ENCODE results near the gene GPR63. TPM values are rescaled to one million over a fixed set of nuclear protein-coding genes. Genes with fewer than 3 reads are reported as not detected.
"Not testable (repeated sequence)": the region's sequence is repeated elsewhere in the genome, so short reads cannot be mapped to it uniquely, and the experiment has no call there.

Gene GPR63, protein sequence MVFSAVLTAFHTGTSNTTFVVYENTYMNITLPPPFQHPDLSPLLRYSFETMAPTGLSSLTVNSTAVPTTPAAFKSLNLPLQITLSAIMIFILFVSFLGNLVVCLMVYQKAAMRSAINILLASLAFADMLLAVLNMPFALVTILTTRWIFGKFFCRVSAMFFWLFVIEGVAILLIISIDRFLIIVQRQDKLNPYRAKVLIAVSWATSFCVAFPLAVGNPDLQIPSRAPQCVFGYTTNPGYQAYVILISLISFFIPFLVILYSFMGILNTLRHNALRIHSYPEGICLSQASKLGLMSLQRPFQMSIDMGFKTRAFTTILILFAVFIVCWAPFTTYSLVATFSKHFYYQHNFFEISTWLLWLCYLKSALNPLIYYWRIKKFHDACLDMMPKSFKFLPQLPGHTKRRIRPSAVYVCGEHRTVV
- total RNA-seq, result 13.9 TPM

DNA sequence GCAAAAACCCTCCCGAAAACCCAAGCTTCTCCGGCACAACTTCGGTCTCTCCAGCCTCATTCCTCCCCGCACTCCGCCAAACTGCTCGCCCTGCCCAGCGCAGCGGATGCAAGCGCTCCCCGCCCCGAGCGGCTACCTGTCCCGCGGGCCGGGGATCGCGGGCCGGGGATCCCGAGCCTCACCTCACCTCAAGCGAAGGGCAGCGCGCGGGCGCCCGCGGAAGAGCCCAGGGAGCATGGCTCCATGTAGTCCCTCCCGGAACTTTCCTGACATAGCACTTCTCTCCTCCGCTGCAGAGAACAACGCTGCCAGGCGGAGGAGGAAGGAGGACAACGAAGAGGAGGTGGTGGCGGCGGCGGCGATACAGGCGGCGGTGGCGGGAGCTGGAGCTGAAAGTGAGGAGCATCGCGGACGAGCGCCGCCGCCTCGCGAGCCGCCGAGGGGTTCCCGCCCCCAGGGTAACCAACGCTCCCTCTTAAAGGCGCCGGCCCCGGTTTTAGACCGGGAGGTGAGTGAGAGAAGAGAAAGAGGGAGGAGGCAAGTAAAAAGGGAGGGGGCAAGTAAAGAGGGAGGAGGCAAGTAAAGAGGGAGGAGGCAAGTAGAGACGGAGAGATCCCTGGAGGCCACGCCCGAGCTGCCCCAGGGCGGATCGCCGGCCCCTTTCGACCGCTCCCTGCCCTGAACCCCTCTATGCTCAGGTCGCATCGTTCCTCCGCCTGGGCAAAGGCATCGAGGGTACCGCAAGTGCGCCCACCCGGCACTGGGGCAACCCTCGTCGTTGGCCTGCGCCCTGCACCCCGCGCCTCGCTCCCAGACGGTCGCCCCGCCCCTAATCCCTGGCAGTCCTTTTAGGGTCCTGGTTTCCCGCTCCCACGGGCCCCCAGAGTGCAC, at the start of gene GPR63:
TSS of gene GPR63 (minus strand) at position 397 of the 891 bp plus-strand sequence. CDS start 37,746 bp downstream, outside the sequence.
- DNase-seq (ENCODE audit: low spot score in 2 of 2) (peak; percentile 69 to 74), FAIRE-seq (no peak)

DNA sequence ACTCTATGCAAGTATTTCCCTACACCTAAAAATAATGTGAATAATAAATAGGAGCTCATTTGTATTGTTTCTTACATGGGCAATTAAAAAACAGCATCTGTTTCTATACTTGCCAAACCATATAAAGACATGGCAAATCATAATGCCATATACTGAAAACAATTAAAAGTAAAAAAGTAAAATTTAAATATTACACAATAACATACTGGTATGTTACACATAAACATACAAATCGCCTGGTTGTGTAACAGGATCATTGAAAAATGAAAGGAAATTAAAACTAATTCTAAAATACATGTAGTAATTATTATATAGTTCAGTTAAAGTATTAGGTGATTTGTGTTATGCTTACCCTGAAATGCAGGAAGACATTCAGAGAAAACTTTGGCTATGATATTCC, 49.2 kb upstream of the GPR63 start:
- no peak for FAIRE-seq

DNA sequence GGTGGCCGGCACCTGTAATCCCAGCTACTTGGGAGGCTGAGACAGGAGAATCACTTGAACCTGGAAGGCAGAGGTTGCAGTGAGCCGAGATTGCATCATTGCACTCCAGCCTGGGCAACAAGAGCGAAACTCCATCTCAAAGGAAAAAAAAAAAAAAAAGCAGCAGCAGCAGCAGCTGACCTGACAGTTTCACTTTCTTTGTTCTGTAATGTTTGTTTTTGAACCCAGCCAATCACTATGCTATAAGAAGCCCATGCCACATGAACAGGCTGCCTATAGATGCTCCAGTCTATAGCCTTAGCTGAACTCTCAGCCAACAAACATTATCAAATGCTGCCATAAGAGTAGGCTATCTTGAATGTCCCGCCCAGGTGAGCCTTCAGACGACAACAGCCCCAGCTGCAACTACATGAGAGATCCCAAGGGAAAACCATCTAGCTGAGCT, 47.9 kb upstream of the GPR63 start:
- FAIRE-seq; DNase-seq (ENCODE audit: low spot score in 2 of 2): not testable (repeated sequence)

More for the DNA sequence above, 49.2 kb upstream of the GPR63 start:
- DNase-seq (ENCODE audit: low spot score in 2 of 2), result no peak

DNA sequence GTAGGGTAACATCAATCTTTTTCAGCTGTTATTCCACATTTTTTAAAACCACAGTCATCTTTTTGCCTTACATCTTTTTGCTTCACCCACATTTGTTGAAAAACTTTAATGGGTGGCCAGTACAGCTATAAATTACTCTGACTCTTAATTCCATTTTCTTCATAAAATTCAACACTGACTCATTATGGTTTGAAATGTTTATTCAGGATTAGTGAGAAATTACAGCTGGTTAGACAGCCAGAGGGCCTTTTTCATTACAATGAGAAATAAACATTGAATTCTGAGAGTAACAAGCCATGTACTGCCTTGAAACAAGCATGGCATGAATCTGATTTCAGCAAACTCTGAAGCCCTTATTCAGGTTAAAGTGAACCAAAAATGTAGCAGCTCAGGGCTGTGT, 40.9 kb upstream of the GPR63 start:
- no peak for FAIRE-seq
- no peak for DNase-seq (ENCODE audit: low spot score in 2 of 2)

DNA sequence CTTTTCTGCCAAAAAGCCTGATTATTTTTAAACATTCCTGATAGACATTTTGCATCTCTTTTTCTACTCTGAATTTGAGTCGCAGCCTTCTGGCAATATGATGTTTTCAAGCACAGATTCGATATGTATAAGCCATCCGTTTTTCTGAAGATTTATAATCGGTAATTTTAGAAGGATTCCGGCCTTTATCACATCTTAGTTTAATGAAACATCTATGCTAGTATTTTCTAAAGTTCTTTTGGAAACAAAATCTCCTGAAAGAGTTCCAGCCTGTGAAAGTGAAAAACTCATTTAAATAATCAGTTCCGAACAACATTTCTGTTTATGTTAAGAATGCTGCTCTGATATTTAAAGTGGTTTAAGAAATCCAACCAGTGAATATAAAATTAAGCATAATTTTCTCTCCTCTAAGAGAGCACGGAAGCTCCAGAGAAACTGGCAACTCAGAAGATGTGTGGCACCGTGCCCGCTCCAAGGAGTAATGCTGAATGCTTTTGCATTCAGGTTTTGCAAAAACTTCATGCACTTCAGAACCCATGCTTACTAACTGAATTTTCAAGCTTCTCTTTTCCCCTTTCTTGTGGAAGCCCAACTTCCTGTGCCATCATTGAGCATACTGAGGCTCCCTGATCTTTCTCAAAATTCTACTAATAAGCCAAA, 39.7 kb upstream of the GPR63 start:
- DNase-seq (ENCODE audit: low spot score in 2 of 2), result no peak
- FAIRE-seq, result no peak

DNA sequence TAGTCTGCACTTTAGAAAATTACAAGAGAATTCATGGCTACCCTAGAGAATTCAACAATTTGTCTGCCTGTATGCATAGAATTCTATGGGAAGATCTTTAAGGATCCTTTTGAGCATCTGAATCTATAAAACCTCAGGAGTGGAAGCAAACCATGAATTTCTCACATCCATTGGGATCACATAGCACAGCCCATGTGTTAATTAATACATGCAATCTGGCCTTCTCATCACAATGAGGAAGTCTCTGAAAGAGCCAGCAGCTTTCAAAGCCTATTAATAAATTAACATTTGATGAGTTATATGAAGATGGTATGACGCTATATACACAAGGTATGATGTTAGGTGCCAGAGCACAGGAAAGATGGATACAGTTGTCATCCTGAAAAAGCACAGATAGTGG, 35.7 kb upstream of the GPR63 start:
- no peak for FAIRE-seq
- no peak for DNase-seq (ENCODE audit: low spot score in 2 of 2)

DNA sequence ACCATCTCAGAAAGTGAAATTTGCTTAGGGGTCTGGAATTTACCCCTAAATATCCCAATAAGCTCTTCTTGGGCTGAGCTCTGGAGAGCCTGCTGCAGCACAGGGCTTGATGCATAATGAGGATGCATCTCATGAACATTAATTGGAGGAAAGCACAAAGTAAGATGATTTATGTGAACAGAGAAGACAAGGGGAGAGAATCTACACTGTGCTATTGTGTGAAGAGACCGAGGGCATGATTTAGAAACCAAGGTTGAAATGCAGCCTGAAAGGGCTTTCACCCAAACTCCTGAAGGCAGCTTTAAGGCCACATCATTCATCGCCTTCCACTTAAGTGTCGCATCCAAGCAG, 27.8 kb upstream of the GPR63 start:
- FAIRE-seq (no peak), DNase-seq (ENCODE audit: low spot score in 2 of 2) (no peak)

DNA sequence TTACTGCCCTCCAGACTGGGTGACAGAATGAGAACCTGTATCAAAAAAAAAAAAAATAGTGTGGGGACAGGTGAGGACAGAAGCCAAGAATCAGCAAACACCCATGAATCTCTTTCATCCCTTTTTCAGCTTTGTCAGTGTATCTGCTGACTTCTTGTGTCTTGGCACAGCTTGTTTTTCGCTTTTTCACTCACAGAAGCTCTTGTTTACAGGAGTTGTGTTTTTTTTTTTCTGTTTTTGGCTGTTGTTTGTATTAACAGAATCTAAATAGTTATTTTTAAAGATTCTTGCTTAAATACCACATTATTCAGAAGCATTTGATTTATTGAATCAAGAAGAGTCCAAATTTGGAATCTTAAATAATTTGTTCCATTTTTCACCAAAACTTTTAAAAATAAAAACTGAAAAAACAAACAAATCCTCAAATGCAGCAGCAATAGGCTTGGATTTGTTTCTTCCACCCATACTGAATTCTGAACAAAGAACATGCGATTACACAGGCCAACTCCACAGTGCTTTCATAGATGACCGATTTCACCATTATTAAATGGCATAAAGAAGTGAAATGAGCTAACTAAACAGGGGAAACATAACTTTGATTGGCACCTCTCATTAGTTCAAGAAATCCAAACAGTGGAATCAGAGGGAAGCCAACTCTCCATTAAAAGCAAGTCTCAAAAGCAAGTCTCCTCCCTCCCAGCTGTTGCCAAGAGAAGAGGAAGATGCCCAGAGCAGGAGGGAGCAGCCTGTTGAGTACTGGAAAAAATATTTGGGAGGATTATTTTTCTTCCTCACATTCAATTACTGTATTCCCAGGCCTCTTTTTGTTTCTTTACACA, 27.2 kb upstream of the GPR63 start:
- FAIRE-seq, result no peak
- no peak for DNase-seq (ENCODE audit: low spot score in 2 of 2)

DNA sequence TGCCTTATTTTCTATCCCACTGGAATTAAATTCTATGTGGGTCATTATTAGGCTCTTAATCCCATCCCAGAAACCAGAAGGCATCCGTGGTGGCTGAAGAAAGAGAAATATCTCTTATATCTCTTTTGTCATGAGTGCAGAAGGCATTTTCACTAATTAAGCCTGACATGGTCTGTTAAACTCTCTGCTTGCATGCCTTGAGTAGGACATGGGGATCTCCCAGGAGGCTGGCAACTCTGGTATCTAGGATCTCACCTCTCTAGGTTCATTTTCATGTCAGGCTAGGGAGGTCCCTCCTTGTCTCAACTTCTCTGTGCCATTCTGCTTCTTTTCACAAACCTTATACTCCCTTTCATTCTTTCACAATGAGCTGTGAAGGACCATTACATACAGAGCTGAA, 25.3 kb upstream of the GPR63 start:
- FAIRE-seq, result no peak
- DNase-seq (ENCODE audit: low spot score in 2 of 2), result no peak

DNA sequence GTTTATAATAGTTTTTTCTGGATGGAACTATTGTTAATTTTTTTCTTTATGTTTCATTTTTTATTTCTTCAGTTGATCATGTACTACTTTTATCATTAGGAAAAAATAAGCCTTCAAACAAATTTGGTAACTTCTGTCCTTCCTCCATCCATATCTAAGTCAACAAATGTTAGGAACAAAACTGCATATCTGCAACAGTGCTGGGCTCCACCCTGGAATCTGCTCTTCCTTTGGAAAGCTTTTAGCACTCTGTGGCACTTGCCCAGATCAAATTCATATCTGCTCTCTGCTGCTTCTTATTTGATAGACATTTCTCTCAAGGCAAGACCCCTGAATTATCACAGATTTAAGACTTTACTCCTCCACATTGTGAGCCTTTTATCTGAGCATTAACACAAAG, 24.3 kb upstream of the GPR63 start:
- DNase-seq (ENCODE audit: low spot score in 2 of 2), result no peak
- no peak for FAIRE-seq

DNA sequence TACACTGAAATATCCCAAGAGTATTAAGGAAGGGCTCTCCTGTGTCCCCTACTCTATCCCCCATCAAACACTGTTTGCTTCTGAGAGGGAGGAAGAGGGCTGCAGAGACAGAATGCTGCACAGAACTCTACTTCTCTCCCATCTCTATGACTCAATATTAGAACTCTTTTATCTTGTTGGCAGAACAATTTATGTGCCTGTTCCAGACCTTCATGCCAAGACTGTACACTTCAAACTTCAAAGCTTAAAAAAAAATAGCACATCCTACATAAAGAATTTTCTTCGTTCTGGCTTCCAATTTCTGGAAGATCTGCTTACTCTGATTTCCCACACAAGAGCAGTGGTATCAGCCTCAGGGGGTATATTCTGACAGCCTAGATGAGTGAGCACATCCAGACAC, 19.6 kb upstream of the GPR63 start:
- DNase-seq (ENCODE audit: low spot score in 2 of 2), result no peak
- FAIRE-seq, result no peak

DNA sequence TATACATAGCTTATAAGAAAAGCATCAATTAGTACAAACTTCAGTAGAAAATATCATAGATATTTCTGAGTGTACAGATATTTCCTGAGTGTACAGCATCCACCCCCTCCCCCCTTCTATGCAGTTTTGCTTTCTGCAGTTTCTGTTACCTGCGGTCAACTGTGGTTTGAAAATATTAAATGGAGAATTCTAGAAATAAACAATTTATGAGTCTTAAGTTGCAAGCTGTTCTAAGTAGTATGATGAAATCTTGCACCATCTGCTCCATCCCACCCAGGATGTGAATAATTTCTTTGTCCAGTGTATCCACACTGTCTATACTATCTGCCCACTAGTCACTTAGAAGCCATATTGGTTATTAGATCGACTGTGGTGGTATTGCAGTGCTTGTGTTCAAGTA, 15.8 kb upstream of the GPR63 start:
- FAIRE-seq, result no peak
- DNase-seq (ENCODE audit: low spot score in 2 of 2), result no peak

DNA sequence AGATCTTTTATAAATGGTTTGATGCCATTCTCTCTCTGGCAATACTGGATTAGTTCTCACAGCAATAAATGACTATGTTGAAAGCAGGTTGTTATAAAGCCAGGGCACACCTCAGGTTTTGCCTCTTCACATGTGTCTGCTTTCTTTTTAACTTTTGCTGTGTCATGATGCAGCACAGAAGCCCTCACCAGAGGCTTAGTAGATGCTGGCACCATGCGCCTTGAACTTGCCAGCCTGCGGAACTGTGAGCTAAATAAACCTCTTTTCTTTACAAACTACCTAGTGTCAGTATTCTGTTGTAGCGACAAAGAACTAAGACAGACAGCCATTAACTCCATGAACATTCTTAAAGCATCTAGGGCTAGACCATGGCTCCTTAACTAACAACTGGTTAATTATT, 15.3 kb upstream of the GPR63 start:
- no peak for FAIRE-seq
- no peak for DNase-seq (ENCODE audit: low spot score in 2 of 2)

DNA sequence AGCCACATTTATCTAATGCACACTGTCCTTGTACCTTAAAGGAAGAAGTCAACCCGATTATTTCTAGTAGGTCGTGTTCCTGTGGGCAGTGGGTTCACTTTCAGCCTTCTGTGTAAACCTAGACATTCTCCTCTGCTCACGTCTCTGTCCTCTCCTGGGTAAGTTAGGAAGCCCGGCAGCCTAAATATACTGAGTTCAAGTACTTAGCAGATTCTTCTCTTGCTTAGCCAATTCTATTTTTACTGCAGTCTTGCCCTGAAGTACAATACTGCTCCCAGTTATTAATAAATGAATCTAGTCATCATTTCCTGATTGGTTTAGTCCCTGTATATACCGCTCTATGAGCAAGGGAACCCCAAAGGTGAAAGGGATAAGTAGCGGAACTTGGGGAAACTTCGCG, 14.6 kb upstream of the GPR63 start:
- DNase-seq (ENCODE audit: low spot score in 2 of 2), result no peak
- FAIRE-seq, result no peak

DNA sequence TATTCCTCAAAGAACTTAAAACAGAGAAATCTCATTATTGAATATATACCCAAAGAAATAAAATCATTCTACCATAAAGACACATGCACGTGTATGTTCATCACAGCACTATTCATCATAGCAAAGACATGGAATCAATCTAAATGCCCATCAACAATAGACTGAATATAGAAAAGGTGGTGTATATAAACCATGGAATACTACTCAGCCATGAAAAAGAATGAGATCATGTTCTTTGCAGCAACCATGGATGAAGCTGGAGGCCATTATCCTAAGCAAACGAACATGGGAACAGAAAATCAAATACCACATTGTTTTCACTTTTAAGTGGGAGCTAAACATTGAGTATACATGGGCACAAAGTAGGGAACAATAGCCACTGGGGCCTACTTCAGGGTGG, 12.3 kb upstream of the GPR63 start:
- no peak for FAIRE-seq

DNA sequence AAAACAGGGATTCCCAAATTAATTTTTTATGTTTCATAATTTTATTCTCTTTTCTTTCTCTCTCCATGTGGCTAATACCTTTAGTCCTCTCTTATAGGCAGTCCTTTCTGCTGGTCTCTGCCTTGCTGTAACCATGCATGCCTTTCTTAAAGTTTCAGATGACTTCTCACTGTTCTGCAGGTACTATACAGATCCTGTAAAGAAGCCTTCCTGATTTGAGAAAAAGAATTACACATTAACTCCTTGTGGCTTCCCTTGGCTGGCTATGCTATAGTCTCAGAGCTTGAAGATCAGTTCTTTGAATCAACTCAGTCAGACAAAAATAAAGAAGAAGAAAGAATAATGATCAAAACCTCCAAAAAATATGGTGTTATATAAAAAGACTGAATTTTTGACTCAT, 7.3 kb upstream of the GPR63 start:
- FAIRE-seq (no peak), DNase-seq (ENCODE audit: low spot score in 2 of 2) (no peak)

More for the DNA sequence above, 12.3 kb upstream of the GPR63 start:
- no peak for DNase-seq (ENCODE audit: low spot score in 2 of 2)

DNA sequence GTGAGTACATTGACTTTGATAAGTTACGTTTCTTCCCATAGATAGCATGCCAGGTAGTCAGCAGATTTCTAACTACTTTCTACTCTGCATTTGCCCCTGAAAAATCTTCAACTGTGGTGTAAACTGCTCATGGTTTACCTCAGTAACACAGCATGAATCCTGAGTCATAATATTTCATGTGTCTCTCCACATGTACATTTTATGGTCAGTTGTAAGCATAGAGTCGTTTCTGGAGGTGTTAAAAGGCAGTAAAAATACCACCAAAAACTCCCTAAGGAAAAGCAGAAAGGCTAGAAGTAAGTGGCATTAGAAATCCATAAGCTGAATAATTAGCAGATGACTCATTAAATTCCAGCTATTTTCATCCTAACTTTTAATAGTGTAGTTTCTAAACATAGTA, 4.1 kb upstream of the GPR63 start:
- DNase-seq (ENCODE audit: low spot score in 2 of 2) (no peak), FAIRE-seq (no peak)

DNA sequence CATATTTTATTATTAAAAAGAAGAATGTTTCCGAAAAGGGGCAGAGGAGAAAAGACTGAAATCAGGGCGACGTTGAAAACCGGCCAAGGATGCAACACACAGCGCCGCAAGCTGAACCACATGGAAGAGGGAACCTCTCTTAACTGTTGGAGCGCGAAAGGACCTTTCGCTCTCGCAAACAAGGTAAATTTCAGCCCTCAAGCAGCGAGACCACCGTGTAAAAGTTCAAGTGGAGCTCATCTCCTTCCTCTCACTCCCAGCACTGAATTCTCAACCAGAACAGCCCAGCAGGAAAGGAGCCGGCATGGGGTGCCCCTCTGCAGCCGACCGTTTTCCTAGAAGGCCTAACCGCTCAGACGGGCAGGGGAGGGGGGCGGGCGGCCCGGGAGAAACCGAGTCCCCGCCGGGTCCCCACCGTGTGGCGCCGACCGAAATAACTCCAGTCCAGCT, 621 bp downstream of the GPR63 start:
- FAIRE-seq (no peak), DNase-seq (ENCODE audit: low spot score in 2 of 2) (no peak)

DNA sequence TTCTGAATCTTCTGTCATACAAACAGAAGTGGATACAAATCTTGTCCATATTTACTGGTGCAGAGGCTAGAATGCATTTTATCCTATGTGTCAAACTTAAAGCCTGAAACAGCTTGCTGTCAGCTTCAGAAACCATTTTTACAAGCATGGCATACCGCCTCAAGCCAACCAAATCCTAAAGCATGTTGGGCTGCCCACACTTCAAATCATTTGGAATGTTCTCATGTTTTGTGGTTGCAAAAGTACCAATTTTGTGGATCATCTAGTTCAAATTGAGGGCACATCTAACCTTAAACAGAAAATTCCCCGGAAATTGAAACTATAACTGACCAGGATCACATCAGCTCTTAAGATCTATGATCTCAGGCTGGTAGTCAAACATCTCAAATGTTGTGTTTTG, 3.2 kb downstream of the GPR63 start:
- FAIRE-seq, result no peak
- DNase-seq (ENCODE audit: low spot score in 2 of 2), result no peak

DNA sequence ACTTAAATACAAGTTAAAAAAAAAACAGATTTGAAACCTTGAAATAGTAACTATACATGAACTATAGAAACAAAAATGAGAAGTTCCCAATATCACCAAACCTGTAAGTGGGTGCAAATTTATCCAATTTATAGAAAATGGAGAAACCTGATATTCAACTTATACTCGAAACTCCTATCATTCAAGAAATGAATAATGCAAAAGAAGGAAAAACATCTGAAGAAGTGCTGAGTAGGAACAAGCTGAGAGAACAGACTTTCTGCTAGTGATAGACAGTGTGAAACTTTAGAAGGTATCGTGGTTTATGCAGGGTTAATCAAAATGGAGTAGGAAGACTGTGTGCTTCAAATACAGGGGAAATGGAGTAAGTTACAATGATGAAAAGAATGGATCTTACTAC, 4.5 kb downstream of the GPR63 start:
- no peak for FAIRE-seq
- no peak for DNase-seq (ENCODE audit: low spot score in 2 of 2)
